Esophagus squamous epithelium (tissue), 4 donors: ENCODE measurements around the gene POGLUT2.

Source experiments
- CTCF ChIP-seq, 6 experiments: fragments of 450-650 bp in 4 of 6; fragments of 200-600 bp in 2 of 6; sonication (generic) in 2 of 6; IDR thresholded peaks; one replicate each; pipeline ENCODE4 v1.5.1; 2016 to 2019; ENCODE audit warnings: antibody characterized with exemption in 6 of 6, mild to moderate bottlenecking in 4 of 6, moderate library complexity in 4 of 6
- POLR2A ChIP-seq, 4 donors: fragments of 450-650 bp; IDR thresholded peaks; one replicate each; pipeline ENCODE4 v1.6.1; 2017; ENCODE audit warnings: antibody characterized with exemption in 4 of 4, mild to moderate bottlenecking in 4 of 4, moderate library complexity in 3 of 4

GRCh38 chr13:102771298-102772041 is 27.3 kb downstream of the POGLUT2 start:
- TF ChIP-seq POLR2A (IDR thresholded peaks at IDR 0.05) (no peak), CTCF (IDR thresholded peaks at IDR 0.05) (no peak)
